NCI-H2227 (cell line): ENCODE data around the gene DLG2.
"Not testable (repeated sequence)": the region's sequence is repeated elsewhere in the genome, so short reads cannot be mapped to it uniquely, and the experiment has no call there.

Source experiments
- DNase-seq: peaks from one replicate; lab custom pipeline; 2025; ENCODE audit not compliant: unreplicated experiment; lab: John Stamatoyannopoulos, UW

The DLG2 gene

DNA sequence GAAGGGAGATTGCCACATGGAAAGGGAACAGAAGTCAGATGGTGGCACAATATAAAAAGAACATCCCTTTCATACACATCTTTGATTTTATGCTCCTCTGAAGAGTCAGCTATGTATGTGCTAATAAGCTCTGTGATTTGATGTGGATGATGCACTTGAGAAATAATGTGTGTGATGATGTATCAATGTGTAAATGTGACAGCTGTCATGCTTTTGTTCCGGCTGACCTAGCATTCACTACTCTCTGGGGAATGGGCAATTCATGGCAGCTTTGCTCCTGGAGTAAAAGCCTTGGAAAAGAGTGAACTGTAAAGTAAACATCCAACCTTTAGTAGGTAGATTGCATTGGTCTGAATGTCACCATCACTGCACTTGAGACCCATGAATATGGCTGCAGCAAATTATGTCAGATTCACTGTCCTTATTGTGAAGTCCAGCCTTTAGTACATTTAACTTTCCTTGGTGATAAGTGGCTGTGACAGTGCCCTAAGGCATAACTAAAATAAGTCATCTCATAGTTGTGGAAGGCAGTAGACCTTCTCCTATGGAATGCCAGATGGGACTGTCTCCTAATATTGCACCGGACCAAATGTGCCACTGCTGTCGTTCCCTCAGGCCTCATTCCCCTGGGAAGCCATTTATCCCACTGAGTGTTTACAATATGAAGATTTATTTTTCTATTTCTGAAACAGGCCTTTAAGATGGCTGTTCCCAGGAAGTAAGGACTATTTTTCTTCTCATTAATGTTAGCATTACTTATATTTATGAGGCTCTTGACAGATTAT is 2162.8 kb downstream of the DLG2 start:
- DNase-seq = no peak

DNA sequence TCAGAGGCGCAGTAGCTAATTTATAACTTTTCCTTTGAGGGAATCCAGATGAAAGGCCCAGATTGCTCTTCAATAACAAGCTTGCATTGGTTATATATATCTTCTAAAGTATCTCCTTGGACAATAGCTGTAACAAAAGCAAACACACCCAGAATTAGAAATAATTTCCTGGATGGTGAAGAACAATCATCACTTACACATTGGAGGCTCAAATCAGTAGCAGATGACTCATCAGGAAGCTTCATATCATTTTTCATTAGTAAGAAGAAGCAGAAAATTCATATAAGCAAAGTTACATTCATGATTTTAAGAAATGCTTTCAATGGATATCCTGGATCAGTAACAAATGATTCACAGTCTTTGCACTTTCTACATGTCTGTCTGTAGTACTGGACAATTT is 2167.3 kb downstream of the DLG2 start:
- no peak for DNase-seq

DNA sequence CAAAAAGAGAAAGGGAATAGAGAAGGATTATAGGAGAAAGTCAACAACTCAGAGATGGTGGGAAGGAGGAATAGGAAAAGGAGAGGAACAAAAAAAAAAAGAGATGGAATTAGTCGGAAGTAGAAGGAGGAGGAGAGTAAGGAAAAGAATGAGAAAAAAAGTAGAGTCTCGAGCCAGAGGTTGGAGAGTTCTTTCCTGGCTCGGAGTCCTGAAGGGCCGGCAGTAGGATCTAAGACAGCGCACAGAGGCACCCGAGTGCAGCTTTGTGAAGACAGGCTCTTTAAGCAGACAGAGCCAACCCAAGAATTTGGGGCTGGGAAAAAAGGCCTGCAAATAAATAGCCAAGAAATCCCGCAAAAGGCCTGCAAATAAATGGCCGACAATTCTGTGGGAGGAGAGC is 2170.6 kb downstream of the DLG2 start:
- no peak for DNase-seq

GRCh38 chr11:83456075-83456474 is 2171.1 kb downstream of the DLG2 start:
- DNase-seq = peak; percentile 52

DNA sequence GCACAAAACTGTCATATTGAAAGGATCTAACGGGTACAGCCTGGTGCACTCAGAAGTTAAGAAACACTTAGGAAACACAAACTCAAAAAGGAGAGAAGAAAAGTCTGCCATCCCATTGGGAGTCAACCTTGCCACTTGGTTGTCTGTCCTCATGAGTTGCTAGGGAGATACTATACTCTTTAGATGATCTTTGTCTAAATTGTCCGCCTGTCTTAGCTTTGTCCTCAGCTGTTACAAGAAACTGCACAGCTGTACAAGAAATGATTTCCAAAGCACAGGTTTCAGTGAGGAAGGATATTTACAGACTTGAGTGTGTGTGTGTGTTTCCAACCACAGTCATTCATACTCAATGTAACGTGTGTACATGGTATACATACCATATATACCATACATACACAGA is 2171.8 kb downstream of the DLG2 start:
- no peak for DNase-seq

DNA sequence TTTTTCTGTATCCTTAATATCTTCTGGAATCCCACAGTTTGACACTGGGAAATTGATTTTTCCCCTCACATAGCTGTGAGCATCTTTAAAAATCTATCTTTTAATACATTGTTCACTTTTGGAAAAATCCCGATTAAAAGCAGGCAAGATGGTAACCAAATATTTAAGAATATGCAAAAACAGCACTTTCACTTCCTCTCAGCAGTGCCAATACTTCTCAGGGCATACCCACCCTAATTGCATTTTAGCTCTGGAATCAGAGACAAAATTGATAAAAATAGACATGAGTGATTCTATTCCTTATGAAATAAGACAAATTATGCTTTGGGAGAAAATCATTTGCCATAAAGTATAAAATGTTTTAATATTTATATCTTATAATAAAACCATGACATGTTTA is 2172.5 kb downstream of the DLG2 start:
- DNase-seq = no peak

GRCh38 chr11:83449338-83449913 is 2177.7 kb downstream of the DLG2 start:
- DNase-seq = no peak

GRCh38 chr11:83448686-83449085 is 2178.5 kb downstream of the DLG2 start:
- no peak for DNase-seq

DNA sequence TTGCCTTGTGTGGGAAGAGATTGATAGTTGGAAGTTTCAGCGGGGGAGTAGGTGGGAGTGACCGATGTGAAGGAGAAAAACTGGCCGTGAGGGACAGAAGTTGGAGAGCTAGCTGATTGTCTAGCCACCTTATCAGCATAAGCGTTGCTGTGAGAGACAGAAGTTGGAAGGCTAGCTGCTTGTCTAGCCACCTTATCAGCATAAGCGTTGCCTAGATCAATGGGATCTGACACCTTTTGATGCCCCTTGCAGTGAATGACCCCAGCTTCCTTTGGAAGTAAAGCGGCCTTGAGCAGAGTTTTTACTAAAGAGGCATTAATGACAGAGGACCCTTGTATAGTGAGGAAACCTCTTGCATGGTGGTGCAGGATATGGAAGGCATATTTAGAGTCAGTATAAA is 2183.3 kb downstream of the DLG2 start:
- DNase-seq = not testable (repeated sequence)

GRCh38 chr11:83441601-83442000 is 2185.5 kb downstream of the DLG2 start:
- no peak for DNase-seq

- no peak for DNase-seq
Measured at GRCh38 chr11:83441171-83441570, 2186.0 kb downstream of the DLG2 start.

- no peak for DNase-seq
Measured at GRCh38 chr11:83438438-83438837, 2188.7 kb downstream of the DLG2 start.

GRCh38 chr11:83437939-83438338 is 2189.2 kb downstream of the DLG2 start:
- DNase-seq = peak; percentile 40

DNA sequence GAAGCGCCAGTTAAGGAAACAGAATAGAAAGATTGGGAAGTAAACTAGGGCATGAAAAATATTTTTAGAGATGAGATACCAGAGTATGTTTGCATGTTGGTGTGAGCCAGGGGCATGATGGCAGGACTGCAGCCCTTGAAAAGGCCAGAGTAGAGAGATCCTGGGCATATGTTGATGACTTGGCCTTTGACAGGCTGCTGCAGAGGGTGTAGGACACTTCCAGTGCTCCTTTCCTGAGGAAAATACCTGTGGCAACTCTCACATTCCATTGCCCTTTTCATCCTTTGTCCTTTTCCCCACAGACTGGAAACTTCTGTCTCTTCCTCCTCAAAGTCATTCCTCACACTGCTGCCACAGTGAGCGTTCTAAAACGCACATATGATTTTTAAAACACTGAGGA is 2190.3 kb downstream of the DLG2 start:
- no peak for DNase-seq

DNA sequence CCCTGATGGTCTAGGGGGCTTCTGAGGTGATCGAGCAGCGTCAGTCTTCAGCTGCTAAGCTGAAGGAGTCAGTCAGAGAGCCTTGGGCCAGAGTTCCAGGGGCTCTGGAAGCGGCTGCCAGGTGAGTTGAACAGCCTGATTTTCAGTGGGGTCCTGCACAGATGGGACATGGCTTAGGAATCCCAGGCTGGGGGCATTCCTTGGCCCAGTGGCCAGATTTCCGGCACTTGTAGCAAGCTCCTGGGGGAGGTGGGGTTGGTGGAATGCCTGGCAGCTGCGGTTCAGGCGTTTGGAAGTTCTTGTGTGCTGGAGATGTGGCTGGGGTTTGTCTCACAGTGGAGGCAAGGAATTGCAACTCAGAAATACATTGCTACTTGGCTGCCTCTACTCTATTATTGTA is 2192.3 kb downstream of the DLG2 start:
- not testable (repeated sequence) for DNase-seq

DNA sequence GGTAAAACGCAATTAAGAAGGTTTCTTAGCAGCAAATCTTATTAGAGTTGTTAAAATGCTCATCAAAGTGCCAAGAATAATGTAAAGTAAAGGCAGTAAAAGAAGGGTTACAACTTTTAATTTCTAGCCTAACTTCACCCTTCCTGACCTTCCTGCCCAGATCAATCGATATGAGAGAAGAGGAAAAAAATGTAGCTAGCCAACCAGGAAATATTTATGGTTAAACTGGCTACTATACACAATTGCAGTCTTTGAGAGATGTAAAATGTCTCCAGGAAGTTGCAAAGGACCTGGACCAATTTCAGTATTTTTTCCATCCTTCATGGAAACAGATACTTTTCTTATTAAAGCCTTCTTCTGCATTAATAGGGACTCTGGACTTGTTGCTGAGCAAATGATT is 2199.2 kb downstream of the DLG2 start:
- DNase-seq = no peak

GRCh38 chr11:83427501-83427900 is 2199.6 kb downstream of the DLG2 start:
- no peak for DNase-seq

GRCh38 chr11:83425137-83425466 is 2202.0 kb downstream of the DLG2 start:
- no peak for DNase-seq

DNA sequence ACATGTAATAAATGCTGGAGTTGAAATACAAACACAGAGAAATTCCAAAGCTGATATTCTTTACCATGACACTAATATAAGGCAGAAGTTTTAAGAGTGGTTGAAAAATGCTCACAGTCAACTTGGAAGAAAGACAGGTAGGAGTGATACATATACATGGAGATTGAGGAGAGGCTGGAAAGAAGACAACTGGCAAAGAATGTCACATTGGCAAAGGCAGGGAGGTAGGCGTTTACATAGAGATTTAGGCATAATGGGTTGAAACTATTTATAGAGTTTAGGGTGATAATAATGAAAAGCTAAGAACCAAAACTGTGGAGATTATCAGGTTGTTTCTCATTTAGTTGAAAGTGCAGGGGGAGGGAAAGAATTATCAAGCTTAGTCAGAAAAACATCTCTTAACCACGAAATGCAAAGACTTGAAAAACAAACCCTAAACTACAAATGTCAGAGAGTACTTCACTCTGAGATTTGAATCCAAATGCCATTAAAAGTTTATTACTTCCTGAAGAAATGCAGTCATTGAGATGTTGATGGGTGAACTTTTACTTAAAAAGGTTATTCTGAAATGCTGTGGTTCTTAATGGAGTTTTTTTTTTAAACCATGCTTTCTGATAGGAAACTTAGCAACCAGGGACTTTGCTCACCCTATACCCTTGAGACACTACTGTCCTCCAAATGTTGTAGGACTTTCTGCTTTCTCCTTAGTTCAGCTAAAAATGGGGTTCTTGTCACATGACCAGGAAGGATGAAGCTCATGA is 2202.6 kb downstream of the DLG2 start:
- DNase-seq = no peak

GRCh38 chr11:83422641-83423040 is 2204.5 kb downstream of the DLG2 start:
- DNase-seq = not testable (repeated sequence)

- DNase-seq = no peak
Measured at GRCh38 chr11:83410605-83411565, 2216.3 kb downstream of the DLG2 start.
